HG02840 (cell line): Measurements from ENCODE around the gene ANKRD10.

Experiments used
- ATAC-seq: cut with Tn5 transposase; IDR thresholded peaks from one replicate; pipeline ENCODE4 v1.9.1; 2021; ENCODE audit warnings: mild to moderate bottlenecking, moderate library complexity, moderate number of reproducible peaks; ENCODE audit not compliant: unreplicated experiment, low FRiP score

Gene ANKRD10

GRCh38 chr13:110945928-110946570 is 31.2 kb upstream of the ANKRD10 start:
- no peak for ATAC-seq

GRCh38 chr13:110944968-110945927 is 30.4 kb upstream of the ANKRD10 start:
- no peak for ATAC-seq

DNA sequence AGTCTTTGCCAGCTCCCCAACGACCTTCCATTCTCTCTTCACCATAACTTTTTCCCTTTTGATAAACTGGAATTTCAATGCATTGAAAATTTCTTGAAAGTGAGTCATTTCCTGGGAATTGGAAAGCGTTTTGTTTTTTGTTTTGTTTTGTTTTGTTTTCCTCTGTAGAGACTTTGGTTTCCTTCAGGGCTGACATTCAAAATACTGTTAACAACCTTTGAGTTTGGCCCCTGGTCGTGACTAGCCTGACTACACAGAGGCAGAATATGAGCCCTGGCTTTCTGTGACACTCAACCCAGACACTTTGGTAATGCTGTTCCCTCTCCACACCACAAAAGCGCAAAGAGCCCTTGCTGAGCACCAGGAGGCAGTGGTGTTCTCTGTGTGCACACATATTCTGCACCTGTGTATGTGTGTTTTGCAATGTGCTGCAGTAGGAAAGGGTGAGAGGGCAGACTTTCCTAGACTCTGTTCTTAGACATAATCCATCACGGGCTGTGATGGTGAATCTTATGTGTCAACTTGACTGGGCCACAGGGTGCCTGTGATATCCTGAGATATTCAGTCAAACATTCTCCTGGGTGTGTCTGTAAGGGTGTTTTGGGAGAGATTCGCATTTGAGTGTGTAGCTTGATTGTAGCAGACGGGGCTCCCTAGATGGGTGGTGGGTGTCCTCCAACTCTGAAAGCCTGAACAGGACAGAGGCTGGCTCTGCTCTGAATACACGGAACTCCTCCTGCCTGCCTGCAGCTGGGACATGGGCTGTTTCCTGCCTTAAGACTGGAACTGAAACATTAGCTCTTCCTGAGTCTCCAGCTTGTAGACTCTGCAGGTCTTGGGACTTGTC is 29.5 kb upstream of the ANKRD10 start:
- no peak for ATAC-seq

GRCh38 chr13:110942248-110942981 is 27.5 kb upstream of the ANKRD10 start:
- no peak for ATAC-seq

- ATAC-seq, result no peak
Observed at GRCh38 chr13:110938662-110939421, 24.0 kb upstream of the ANKRD10 start.

DNA sequence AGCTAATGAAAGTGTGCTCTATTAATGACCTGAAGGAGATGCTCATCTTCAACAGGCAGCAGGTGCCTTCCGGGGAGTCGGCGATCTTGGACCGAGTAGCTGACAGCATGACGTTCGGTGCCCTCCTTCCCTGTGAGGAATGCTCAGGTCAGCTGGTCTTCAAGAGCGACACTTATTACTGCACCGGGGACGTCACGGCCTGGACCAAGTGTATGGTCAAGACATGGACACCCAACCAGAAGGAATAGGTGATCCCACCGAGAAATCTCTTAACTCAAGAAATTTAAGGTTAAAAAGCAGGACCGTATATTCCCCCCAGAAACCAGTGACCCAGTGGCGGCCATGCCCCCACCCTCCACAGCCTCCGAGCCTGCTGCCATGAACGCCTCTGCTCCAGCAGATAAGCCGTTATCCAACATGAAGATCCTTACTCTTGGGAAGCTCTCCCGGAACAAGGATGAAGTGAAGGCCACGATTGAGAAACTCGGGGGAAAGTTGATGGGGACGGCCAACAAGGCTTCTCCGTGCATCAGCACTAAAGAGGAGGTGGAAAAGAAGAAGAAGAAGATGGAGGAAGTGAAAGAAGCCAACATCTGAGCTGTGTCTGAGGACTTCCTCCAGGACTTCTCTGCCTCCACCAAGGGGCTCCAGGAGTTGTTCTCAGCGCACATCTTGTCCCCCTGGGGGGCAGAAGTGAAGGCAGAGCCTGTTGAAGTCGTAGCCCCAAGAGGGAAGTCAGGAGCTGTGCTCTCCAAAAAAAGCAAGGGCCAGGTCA is 22.8 kb upstream of the ANKRD10 start:
- ATAC-seq, result no peak

- no peak for ATAC-seq
Observed at GRCh38 chr13:110936519-110936918, 21.6 kb upstream of the ANKRD10 start.

- ATAC-seq, result no peak
Observed at GRCh38 chr13:110932588-110932987, 17.7 kb upstream of the ANKRD10 start.

DNA sequence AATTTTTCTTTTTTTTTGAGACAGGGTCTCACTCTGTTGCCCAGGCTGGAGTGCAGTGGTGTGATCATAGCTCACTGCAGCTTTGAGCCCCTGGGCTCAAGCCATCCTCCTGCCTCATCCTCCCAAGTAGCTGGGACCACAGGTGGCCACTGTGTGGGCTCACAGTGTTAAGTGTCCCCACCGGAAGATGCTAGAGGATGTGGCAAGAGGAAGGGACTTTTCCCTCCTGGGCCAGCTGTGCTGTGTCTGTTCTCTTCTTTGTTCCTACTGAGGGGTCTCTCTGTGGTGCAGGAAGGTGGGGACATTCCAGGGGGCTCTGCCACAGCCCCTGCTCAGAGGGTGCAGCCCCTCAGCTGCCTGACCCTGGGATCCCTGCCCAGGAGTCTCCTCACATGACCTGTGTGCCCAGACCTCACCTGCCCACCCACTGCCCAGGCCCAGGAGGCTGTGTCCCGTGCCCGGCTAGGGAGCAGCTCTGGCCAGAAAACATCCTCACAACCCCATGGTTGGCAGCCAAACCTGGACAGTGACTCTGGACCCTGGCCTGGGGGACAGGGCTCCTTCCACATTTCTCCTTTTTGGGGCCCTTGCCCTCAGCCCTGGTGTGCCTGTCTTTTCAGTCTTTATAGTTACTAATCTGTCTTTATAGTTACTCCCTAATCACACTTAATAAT is 14.4 kb upstream of the ANKRD10 start:
- ATAC-seq, result no peak

- no peak for ATAC-seq
Observed at GRCh38 chr13:110925023-110925612, 10.2 kb upstream of the ANKRD10 start.

DNA sequence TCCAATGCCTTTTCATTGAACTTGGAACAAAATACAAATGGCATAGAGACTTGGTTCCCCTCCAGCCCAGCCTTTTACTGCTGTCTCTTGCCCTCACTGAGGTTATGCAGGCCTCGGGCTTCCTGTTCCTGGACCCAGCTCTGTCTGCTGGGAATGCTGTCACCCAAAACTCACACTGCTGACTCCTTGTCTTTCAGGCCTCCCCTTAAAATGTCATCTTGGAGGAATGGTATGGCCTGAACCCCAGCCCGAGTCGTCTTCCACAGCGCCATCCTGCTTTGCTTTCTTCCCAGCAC is 9.7 kb upstream of the ANKRD10 start:
- ATAC-seq, result no peak

DNA sequence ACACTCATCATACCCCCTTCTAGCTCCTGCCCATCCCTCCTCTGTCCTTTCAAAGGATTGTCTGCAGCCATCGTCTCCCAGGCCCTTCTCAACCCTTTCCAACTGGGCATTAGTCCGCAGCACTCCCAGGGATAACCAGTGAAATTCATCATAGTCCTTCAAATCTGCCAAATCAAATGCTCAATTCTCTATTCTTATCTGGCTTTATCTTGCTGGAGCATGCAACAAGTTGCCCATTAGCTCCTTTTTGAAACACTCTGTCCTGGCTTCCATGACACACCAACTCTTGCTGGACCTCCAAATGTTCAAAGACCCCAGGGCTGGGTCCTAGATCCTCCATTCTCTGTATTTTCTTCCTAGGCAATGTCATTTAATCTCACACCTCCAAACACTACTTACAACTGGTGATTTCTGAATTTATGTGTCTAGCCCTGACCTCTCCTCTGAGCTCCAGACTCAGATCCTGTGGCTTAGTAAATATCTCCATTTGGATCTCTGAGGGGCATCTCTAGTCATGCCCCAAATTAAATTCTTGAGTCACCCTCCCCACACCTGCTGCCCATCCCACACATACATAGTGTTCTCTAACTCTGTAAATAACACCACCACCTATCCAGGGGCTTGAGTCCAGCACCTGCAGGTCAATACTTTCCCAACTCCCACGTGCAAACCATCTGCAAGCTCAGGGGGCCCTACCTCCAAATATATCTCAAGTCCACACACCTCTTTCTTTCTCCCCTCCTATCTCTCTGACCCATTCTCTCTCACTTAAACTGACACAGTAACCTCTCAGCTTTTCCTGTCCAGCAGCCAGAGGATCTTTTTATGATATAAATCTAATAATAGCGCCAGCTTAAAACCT is 9.1 kb upstream of the ANKRD10 start:
- no peak for ATAC-seq

- no peak for ATAC-seq
Observed at GRCh38 chr13:110923086-110923485, 8.2 kb upstream of the ANKRD10 start.

GRCh38 chr13:110922506-110922905 is 7.6 kb upstream of the ANKRD10 start:
- no peak for ATAC-seq

GRCh38 chr13:110921695-110922094 is 6.8 kb upstream of the ANKRD10 start:
- ATAC-seq, result no peak

GRCh38 chr13:110921209-110921608 is 6.3 kb upstream of the ANKRD10 start:
- ATAC-seq, result no peak

- ATAC-seq, result no peak
Observed at GRCh38 chr13:110920038-110920437, 5.2 kb upstream of the ANKRD10 start.
